Body of pancreas (tissue), 4 donors: Measurements from ENCODE around the gene TGFBR3. TPM values are rescaled to one million over a fixed set of nuclear protein-coding genes. Genes with fewer than 3 reads are reported as not detected.
A peak's percentile ranks its signal among the peaks of the same experiment; 100 is the strongest.

Experiments used
- ATAC-seq: fragments of 150-250 bp; one replicate; pipeline ENCODE4 v1.9.1; 2016
- DNase-seq, 4 donors: peaks; one replicate each; pipeline ENCODE4 v3.0.0-alpha.2; 2019
- H3K27ac ChIP-seq, 4 donors: fragments of 200-600 bp; sonication (generic); 1 replicate in 3 of 4; 2 replicates in 1 of 4; pipeline versions ENCODE4 v1.5.1 to v1.6.1; 2016 to 2019; ENCODE audit warnings: mild to moderate bottlenecking in 1 of 4, mixed read lengths in 1 of 4, moderate library complexity in 1 of 4
- H3K27me3 ChIP-seq, 2 donors: fragments of 200-600 bp; sonication (generic); one replicate each; pipeline ENCODE4 v1.6.0; 2016; ENCODE audit warnings: mild to moderate bottlenecking in 1 of 2
- H3K36me3 ChIP-seq, 2 donors: fragments of 200-600 bp; sonication (generic); replicated peaks in 1 of 2; 2 replicates each; pipeline ENCODE4 v1.5.1; 2016; ENCODE audit warnings: low read depth in 2 of 2; ENCODE audit not compliant: insufficient read depth in 1 of 2
- H3K4me1 ChIP-seq: fragments of 200-600 bp; sonication (generic); one replicate; pipeline ENCODE4 v1.6.0; 2016
- H3K4me3 ChIP-seq, 2 donors: fragments of 200-600 bp; sonication (generic); 1 replicate in 1 of 2; 2 replicates in 1 of 2; pipeline ENCODE4 v1.5.1; 2016 to 2019
- H3K9me3 ChIP-seq, 3 donors: fragments of 200-600 bp; sonication (generic); 1 replicate in 2 of 3; 2 replicates in 1 of 3; pipeline ENCODE4 v1.5.1; 2016
- POLR2A ChIP-seq, 3 donors: fragments of 450-650 bp; IDR thresholded peaks; one replicate each; pipeline ENCODE4 v1.6.1; 2016; ENCODE audit warnings: antibody characterized with exemption in 3 of 3, mild to moderate bottlenecking in 2 of 3
- WGBS, 2 donors: methylation state at CpG; one replicate each; pipeline ENCODE4 v1.1.5; 2017; 5-methylcytosine and 5-hydroxymethylcytosine counted together
- intact Hi-C: fragments of 100-400 bp; cut with DNase I; formaldehyde crosslinking; loops from one replicate; pipeline ENCODE4 v1.15.1; 2023
- total RNA-seq, 2 donors: library from RNA; depleted of rRNA; stranded (reverse); fragments of >200 nt; gene quantifications; one replicate each; pipeline ENCODE4 v1.1.0, GENCODE V29; 2016
- TF ChIP-seq, protein P1 (sequence below), 7 experiments: fragments of 450-650 bp in 4 of 7; fragments of 200-600 bp in 3 of 7; sonication (generic) in 3 of 7; IDR thresholded peaks; one replicate each; pipeline ENCODE4 v1.5.1; 2016 to 2019; ENCODE audit warnings: antibody characterized with exemption in 7 of 7

TGFBR3 gene
- total RNA-seq, 2 donors from 2014 or later = 52.4 to 63.6 TPM

DNA sequence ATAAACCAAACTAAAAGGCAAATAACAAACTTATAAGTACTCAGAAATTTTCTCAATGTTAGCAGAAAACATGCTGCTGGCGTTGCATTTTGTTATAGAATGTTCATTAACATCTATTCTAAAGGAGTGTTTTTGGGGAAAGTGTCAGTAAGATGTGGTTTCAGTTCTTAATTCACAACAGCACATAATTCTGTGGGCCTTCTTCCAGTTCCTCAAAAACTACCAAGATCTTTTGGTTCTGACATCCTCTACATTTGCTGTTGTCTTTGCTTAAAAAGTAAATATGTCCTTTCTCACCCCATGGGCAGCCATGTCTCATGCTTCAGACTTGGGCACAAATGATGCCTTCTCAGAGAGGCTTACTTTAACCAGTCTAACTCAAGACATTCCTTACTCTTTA, 232.8 kb downstream of the TGFBR3 start:
- no peaks in the 10 kb centered on the region for H3K4me1 ChIP-seq
- no peak for DNase-seq
- H3K36me3 ChIP-seq = no peaks in the 10 kb centered on the region
- intact Hi-C loops = no loop called here
- H3K27ac ChIP-seq = no peak overlapping the region
- no peak for ATAC-seq
- 96% methylated on average over 1 of the region's 1 CpG for WGBS, 2 donors
- no peaks in the 10 kb centered on the region for H3K9me3 ChIP-seq
- H3K4me3 ChIP-seq = no peak overlapping the region
- H3K27me3 ChIP-seq = no peaks in the 10 kb centered on the region
- TF ChIP-seq, protein P1, sequence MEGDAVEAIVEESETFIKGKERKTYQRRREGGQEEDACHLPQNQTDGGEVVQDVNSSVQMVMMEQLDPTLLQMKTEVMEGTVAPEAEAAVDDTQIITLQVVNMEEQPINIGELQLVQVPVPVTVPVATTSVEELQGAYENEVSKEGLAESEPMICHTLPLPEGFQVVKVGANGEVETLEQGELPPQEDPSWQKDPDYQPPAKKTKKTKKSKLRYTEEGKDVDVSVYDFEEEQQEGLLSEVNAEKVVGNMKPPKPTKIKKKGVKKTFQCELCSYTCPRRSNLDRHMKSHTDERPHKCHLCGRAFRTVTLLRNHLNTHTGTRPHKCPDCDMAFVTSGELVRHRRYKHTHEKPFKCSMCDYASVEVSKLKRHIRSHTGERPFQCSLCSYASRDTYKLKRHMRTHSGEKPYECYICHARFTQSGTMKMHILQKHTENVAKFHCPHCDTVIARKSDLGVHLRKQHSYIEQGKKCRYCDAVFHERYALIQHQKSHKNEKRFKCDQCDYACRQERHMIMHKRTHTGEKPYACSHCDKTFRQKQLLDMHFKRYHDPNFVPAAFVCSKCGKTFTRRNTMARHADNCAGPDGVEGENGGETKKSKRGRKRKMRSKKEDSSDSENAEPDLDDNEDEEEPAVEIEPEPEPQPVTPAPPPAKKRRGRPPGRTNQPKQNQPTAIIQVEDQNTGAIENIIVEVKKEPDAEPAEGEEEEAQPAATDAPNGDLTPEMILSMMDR (IDR thresholded peaks at IDR 0.05) = no peak
- TF ChIP-seq POLR2A (IDR thresholded peaks at IDR 0.05) = no peak

DNA sequence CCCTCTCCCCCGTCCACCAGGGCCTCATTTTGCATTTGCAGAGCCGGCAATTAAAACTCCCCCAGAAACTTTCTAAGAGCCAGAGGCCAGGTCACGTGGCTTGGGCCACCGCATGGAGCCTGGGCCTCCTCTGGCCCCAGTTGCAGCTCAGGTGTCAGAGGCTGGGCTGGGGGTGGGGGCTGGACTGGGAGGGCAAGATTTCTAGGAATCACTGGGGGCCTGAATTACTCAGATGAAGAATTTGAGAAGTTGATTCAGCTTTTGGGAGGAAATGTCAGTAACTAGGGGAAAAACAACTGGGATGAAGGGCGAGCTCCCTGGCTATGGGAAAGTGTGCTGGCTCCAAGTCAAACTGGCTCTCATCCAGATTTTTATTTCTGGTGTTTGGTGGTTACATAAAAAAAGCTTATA, 234.3 kb downstream of the TGFBR3 start:
- Histone ChIP-seq H3K4me1 (no peaks in the 10 kb centered on the region), H3K4me3 (no peak overlapping the region), H3K36me3 (no peaks in the 10 kb centered on the region), H3K27ac (peak overlapping the region in 1 of 4 donors; percentile 18), H3K27me3 (no peaks in the 10 kb centered on the region), H3K9me3 (no peaks in the 10 kb centered on the region)
- WGBS, 2 donors = 60 to 69% methylated on average over 5 of the region's 5 CpGs
- ATAC-seq (no peak), DNase-seq (peak in 3 of 4 donors; percentile 28 to 43 (median 29))
- intact Hi-C loops = no loop called here
- TF ChIP-seq, protein P1 (IDR thresholded peaks at IDR 0.05) = no peak
- TF ChIP-seq POLR2A (IDR thresholded peaks at IDR 0.05) = no peak

DNA sequence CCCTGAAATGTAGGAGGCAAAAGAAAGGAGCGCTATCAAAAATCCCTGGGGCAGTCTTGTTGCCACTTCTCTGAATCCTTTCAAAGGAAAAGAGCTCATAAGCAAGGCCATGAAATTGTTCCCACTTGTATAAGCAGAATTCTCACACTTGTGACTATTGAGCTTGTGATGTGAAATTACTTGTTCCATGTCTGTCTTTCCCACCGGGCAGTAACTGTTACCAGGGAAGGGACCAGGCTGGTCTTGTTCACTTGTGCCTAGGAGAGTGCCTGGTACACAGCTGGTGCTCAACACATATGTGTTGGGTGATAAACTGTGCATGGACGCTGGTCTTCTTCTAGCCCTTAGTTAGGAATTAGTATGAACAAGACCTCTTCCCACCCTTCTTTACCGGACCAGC, 234.7 kb downstream of the TGFBR3 start:
- H3K4me1 ChIP-seq = no peaks in the 10 kb centered on the region
- intact Hi-C loops = no loop called here
- H3K27me3 ChIP-seq = no peaks in the 10 kb centered on the region
- no peak for TF ChIP-seq POLR2A (IDR thresholded peaks at IDR 0.05)
- TF ChIP-seq, protein P1 (IDR thresholded peaks at IDR 0.05) = no peak
- peak overlapping the region in 1 of 4 donors; percentile 18 for H3K27ac ChIP-seq
- no peak overlapping the region for H3K4me3 ChIP-seq
- no peak for DNase-seq
- WGBS, 2 donors = 86 to 90% methylated on average over 4 of the region's 4 CpGs
- ATAC-seq = no peak
- H3K9me3 ChIP-seq = no peaks in the 10 kb centered on the region
- no peaks in the 10 kb centered on the region for H3K36me3 ChIP-seq

DNA sequence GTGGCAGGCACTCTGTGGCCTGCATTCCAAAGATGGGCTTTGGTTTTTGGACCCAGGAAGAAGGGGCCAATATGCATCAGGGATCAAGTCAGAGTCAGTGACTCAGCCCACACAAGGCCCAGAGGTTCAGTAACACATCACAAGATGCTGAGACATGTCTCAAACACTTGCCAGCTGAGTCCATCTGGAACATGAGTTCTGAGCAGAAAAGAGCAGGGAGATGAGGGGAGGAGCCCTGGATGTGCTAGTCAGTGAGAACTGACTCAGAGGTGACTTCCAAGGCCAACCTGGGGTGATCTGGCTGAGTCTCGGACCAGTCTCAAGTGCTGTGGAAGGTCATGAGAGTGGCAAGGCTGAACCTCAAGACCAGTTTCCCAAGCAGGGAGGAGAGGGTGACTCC, 235.2 kb downstream of the TGFBR3 start:
- whole genome bisulfite sequencing, 2 donors = 88% methylated on average over 1 of the region's 1 CpG; no CpG with 5 or more reads in 1 of the 2 donors
- intact Hi-C loops = no loop called here

DNA sequence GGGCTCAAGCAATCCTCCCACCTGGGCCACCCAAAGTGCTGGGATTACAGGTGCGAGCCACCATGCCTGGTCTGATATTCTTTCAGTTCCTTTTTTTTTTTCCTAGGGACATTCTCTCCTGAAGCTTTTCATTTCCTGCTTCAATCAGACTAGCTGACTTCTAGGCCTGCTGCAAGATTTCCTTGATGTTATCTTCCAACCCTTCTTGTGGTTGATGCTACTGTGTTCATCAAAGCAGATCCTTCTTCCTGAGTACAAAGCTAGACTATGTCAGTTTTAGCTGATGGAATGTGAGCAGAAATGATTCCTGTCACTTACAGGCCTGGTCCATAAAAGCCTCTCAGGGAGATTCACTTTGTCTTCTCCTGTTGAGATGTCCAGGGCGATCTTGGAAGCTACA, 238.9 kb downstream of the TGFBR3 start:
- ATAC-seq = no peak
- Histone ChIP-seq H3K27me3 (no peaks in the 10 kb centered on the region), H3K4me1 (no peaks in the 10 kb centered on the region), H3K9me3 (no peaks in the 10 kb centered on the region), H3K36me3 (no peaks in the 10 kb centered on the region), H3K27ac (no peak overlapping the region), H3K4me3 (no peak overlapping the region)
- TF ChIP-seq, protein P1 (IDR thresholded peaks at IDR 0.05) = no peak
- TF ChIP-seq POLR2A (IDR thresholded peaks at IDR 0.05) = no peak
- 85 to 92% methylated on average over 2 of the region's 2 CpGs for WGBS, 2 donors
- intact Hi-C loops = no loop called here
- no peak for DNase-seq

More for the DNA sequence above, 235.2 kb downstream of the TGFBR3 start:
- Histone ChIP-seq H3K9me3 (no peaks in the 10 kb centered on the region), H3K4me1 (no peaks in the 10 kb centered on the region), H3K4me3 (no peak overlapping the region), H3K27me3 (no peaks in the 10 kb centered on the region), H3K36me3 (no peaks in the 10 kb centered on the region), H3K27ac (peak overlapping the region in 1 of 4 donors; percentile 18)
- TF ChIP-seq POLR2A (IDR thresholded peaks at IDR 0.05) = no peak
- peak; percentile 68 for ATAC-seq
- peak; percentile 16 to 62 (median 45) for DNase-seq
